ENCODE data around the gene INVS. TPM values are rescaled to one million over a fixed set of nuclear protein-coding genes. Genes with fewer than 3 reads are reported as not detected.

Gene INVS
- total RNA-seq, 1 donor from 2014 or later = 18.7 TPM

DNA sequence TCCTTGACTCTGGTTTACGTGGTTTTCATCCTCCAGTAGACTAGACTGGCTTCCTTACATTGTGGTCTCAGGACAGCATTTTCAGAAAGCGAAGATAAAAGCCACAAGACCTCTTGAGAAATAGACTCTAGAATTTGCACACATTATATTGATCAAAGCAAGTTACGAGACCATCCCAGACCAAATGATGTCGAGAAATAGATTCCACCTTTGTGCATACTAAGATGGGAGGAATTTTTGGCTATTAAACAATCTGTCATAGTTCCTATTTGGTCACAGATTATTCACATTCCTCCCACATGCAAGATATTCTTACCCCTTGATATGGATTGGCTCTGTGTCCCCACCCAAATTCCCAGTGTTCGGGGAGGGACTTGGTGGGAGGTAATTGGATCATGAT is 188.1 kb downstream of the INVS start:
- DNase-seq (ENCODE audit: low read depth) = no peak
- TF ChIP-seq, protein P1, sequence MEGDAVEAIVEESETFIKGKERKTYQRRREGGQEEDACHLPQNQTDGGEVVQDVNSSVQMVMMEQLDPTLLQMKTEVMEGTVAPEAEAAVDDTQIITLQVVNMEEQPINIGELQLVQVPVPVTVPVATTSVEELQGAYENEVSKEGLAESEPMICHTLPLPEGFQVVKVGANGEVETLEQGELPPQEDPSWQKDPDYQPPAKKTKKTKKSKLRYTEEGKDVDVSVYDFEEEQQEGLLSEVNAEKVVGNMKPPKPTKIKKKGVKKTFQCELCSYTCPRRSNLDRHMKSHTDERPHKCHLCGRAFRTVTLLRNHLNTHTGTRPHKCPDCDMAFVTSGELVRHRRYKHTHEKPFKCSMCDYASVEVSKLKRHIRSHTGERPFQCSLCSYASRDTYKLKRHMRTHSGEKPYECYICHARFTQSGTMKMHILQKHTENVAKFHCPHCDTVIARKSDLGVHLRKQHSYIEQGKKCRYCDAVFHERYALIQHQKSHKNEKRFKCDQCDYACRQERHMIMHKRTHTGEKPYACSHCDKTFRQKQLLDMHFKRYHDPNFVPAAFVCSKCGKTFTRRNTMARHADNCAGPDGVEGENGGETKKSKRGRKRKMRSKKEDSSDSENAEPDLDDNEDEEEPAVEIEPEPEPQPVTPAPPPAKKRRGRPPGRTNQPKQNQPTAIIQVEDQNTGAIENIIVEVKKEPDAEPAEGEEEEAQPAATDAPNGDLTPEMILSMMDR (IDR thresholded peaks at IDR 0.05; ENCODE audit: insufficient read depth, low read length, poor library complexity, severe bottlenecking) = no peak
- Histone ChIP-seq H3K27me3 (ENCODE audit: control insufficient read depth, insufficient read depth, low read length) (no peaks in the 10 kb centered on the region), H3K4me3 (ENCODE audit: low read depth, low read length) (no peak overlapping the region), H3K36me3 (ENCODE audit: control insufficient read depth, insufficient read depth, low read length) (peaks cover 2% of the 10 kb centered on the region)

DNA sequence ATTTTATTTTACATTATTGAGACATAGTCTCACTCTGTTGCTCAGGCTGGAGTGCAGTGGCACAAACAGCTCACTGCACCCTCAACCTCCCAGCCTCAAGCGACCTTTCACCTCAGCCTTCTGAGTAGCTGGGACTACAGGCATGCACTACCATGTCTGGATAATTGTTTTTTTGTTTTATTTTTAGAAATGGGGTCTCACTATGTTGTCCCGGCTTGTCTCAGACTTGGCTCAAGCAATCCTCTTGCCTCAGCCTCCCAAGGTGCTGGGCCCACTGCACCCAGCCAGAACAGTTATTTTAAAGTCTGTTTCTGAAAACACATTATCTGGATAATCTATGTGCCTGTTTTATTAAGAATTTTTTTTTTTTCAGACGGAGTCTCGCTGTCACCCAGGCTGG is 191.7 kb downstream of the INVS start:
- TF ChIP-seq, protein P1 (IDR thresholded peaks at IDR 0.05; ENCODE audit: insufficient read depth, low read length, poor library complexity, severe bottlenecking) = no peak
- H3K27me3 ChIP-seq (ENCODE audit: control insufficient read depth, insufficient read depth, low read length) = no peaks in the 10 kb centered on the region
- no peak overlapping the region for H3K4me3 ChIP-seq (ENCODE audit: low read depth, low read length)
- H3K36me3 ChIP-seq (ENCODE audit: control insufficient read depth, insufficient read depth, low read length) = peaks cover 4% of the 10 kb centered on the region
- no peak for DNase-seq (ENCODE audit: low read depth)

DNA sequence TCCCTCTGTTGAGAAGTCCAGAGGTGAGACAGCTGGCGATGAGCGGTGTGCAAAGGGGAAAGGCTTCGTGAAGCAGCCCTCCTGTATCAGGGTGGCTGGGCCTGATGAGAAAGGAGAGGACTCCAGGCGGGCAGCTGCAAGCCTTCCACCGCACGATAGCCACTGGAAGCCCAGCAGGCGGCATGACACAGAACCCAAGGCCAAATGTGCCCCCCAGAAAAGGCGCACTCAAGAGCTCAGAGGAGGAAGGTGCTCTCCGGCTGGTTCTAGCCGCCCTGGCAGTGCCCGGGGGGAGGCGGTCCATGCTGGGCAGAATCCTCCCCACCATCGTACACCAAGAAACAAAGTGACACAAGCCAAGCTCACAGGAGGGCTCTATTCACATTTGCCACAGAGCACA is 193.4 kb downstream of the INVS start:
- peaks cover 4% of the 10 kb centered on the region for H3K36me3 ChIP-seq (ENCODE audit: control insufficient read depth, insufficient read depth, low read length)
- no peaks in the 10 kb centered on the region for H3K27me3 ChIP-seq (ENCODE audit: control insufficient read depth, insufficient read depth, low read length)
- DNase-seq (ENCODE audit: low read depth) = no peak
- no peak overlapping the region for H3K4me3 ChIP-seq (ENCODE audit: low read depth, low read length)
- TF ChIP-seq, protein P1 (IDR thresholded peaks at IDR 0.05; ENCODE audit: insufficient read depth, low read length, poor library complexity, severe bottlenecking) = no peak

DNA sequence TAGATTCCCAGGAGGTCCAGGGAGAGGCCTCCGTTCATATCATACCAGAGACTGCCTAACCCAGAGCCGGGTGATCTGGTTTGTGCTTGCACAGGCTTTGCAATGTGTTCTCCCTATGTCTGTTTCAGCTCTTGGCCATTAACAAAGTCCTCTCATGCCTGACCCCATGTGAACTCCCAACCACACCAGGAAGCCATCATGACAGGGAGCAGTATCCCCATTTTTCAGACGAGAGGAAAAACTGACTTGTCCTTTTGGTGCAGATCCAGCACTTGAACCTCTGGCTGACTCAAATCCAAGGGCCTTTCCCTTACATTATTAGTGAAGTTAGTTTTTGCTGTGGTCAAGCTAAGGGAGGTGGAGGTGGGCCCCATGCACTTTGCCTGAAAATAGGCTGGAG is 195.3 kb downstream of the INVS start:
- Histone ChIP-seq H3K27me3 (ENCODE audit: control insufficient read depth, insufficient read depth, low read length) (no peaks in the 10 kb centered on the region), H3K4me3 (ENCODE audit: low read depth, low read length) (no peak overlapping the region), H3K36me3 (ENCODE audit: control insufficient read depth, insufficient read depth, low read length) (peaks cover 4% of the 10 kb centered on the region)
- no peak for DNase-seq (ENCODE audit: low read depth)
- TF ChIP-seq, protein P1 (IDR thresholded peaks at IDR 0.05; ENCODE audit: insufficient read depth, low read length, poor library complexity, severe bottlenecking) = no peak

DNA sequence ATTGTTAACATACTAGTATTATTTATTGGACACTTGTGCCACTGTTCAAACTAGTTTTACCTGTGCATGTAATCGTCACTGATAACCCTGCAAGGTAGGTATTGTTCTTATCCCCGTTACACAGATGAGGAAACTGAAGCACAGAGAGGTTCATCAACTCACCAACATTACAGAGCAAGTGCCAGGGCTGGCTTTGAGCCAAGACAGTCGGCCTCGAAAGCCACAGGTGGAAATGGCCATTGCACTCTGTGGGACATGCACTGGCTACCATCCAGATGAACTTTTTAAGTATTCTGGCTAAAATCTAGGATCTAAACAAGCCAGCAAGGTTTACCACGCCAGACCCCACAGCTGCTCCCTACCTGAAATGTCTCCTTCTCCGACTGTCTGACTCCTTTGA is 195.8 kb downstream of the INVS start:
- no peaks in the 10 kb centered on the region for H3K27me3 ChIP-seq (ENCODE audit: control insufficient read depth, insufficient read depth, low read length)
- H3K4me3 ChIP-seq (ENCODE audit: low read depth, low read length) = no peak overlapping the region
- no peak for DNase-seq (ENCODE audit: low read depth)
- TF ChIP-seq, protein P1 (IDR thresholded peaks at IDR 0.05; ENCODE audit: insufficient read depth, low read length, poor library complexity, severe bottlenecking) = no peak
- peaks cover 4% of the 10 kb centered on the region for H3K36me3 ChIP-seq (ENCODE audit: control insufficient read depth, insufficient read depth, low read length)

DNA sequence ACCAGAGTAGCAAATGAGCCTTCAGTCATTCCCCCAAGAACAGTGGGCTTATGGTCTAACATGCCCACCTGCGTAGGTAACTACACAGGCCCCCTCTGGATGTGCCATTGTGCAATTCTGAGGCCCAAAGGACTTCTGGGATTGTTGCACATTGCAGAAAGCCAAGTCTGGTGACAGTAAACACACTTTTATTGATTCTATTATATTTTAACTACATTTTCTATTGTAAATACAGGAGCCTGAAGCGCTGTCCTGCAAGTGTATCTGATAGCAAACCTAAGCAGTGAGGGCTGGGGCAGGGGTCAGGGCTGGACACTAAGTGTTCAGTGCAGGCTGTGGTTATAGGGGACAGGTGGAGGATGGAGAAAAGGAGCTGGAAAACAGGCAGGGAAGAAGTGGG is 196.2 kb downstream of the INVS start:
- Histone ChIP-seq H3K27me3 (ENCODE audit: control insufficient read depth, insufficient read depth, low read length) (no peaks in the 10 kb centered on the region), H3K36me3 (ENCODE audit: control insufficient read depth, insufficient read depth, low read length) (peaks cover 4% of the 10 kb centered on the region), H3K4me3 (ENCODE audit: low read depth, low read length) (no peak overlapping the region)
- TF ChIP-seq, protein P1 (IDR thresholded peaks at IDR 0.05; ENCODE audit: insufficient read depth, low read length, poor library complexity, severe bottlenecking) = no peak
- no peak for DNase-seq (ENCODE audit: low read depth)
